Ovary (tissue), 3 donors: Measurements from ENCODE around the gene TARS3.

Experiments
- CTCF ChIP-seq, 3 donors: fragments of 450-650 bp in 2 of 3; fragments of 200-600 bp in 1 of 3; IDR thresholded peaks; one replicate each; pipeline versions ENCODE4 v1.5.1 to v1.8.0; 2016 to 2022; ENCODE audit warnings: antibody characterized with exemption in 3 of 3, mild to moderate bottlenecking in 1 of 3
- POLR2A ChIP-seq: fragments of 450-650 bp; IDR thresholded peaks from one replicate; pipeline ENCODE4 v1.6.1; 2017; ENCODE audit warnings: antibody characterized with exemption, mild to moderate bottlenecking, moderate library complexity
- donor health status: DM: no; HTN: no; CAD: no.

- TF ChIP-seq CTCF (IDR thresholded peaks at IDR 0.05) (no peak), POLR2A (no peak)
Observed at GRCh38 chr15:101669744-101670143, 54.5 kb downstream of the TARS3 start.
